ENCODE results near the gene ZNF414.

ZNF414 gene

GRCh38 chr19:8461891-8462290 lies 52.1 kb downstream of the ZNF414 start:
- DNase-seq = no peak

GRCh38 chr19:8461376-8461775 lies 52.6 kb downstream of the ZNF414 start:
- no peak for DNase-seq

GRCh38 chr19:8460516-8461298 lies 53.3 kb downstream of the ZNF414 start:
- DNase-seq = no peak
